Upper lobe of left lung (tissue), 4 donors: ENCODE data around the gene EMILIN3.

ENCODE experiments used
- EP300 ChIP-seq, 4 donors: sonication (generic); formaldehyde crosslinking; IDR thresholded peaks; one replicate each; pipeline ENCODE4 v1.5.1; 2017; ENCODE audit warnings: antibody characterized with exemption in 4 of 4, control low read depth in 2 of 4
- POLR2AphosphoS5 ChIP-seq, 2 donors: sonication (generic); formaldehyde crosslinking; IDR thresholded peaks; one replicate each; pipeline ENCODE4 v1.5.1; 2017; ENCODE audit warnings: antibody characterized with exemption in 2 of 2

- TF ChIP-seq POLR2AphosphoS5 (IDR thresholded peaks at IDR 0.05) (no peak), EP300 (IDR thresholded peaks at IDR 0.05) (no peak)
Observed at GRCh38 chr20:41395667-41396664, 29.3 kb upstream of the EMILIN3 start.
